ENCODE measurements around the gene IBSP. TPM values are rescaled to one million over a fixed set of nuclear protein-coding genes. Genes with fewer than 3 reads are reported as not detected.

The IBSP gene
- total and polyA plus RNA-seq, 7 donors = not detected

GRCh38 chr4:87835197-87835596 lies 35.8 kb downstream of the IBSP start:
- no peak overlapping the region for H3K4me3 ChIP-seq
- intact Hi-C loops (cut with DNase I) = loop anchor here (5.0 to 10.0 kb wide), 2 partner anchors 158 to 370 kb away; no protein-coding TSS in a partner anchor
- no peaks in the 10 kb centered on the region for H3K36me3 ChIP-seq
- no peak for DNase-seq
- no peak overlapping the region for H3K27ac ChIP-seq
- H3K27me3 ChIP-seq = no peaks in the 10 kb centered on the region
- peaks cover 0 to 5% (median 0%) of the 10 kb centered on the region in 4 donors for H3K4me1 ChIP-seq
- H3K9me3 ChIP-seq = no peaks in the 10 kb centered on the region
- no peak for TF ChIP-seq POLR2AphosphoS5 (IDR thresholded peaks at IDR 0.05)
- 87 to 92% methylated on average over 2 of the region's 2 CpGs for WGBS, 2 donors

- Histone ChIP-seq H3K27me3 (no peaks in the 10 kb centered on the region), H3K36me3 (no peaks in the 10 kb centered on the region), H3K27ac (no peak overlapping the region), H3K4me3 (no peak overlapping the region), H3K4me1 (peaks cover 0 to 5% (median 0%) of the 10 kb centered on the region in 4 donors), H3K9me3 (no peaks in the 10 kb centered on the region)
- intact Hi-C loops (cut with DNase I) = loop anchor here (5.0 to 10.0 kb wide), 2 partner anchors 158 to 371 kb away; no protein-coding TSS in a partner anchor
- 94% methylated on average over 2 of the region's 2 CpGs for WGBS, 2 donors
- TF ChIP-seq POLR2AphosphoS5 (IDR thresholded peaks at IDR 0.05) (no peak), POLR2A (IDR thresholded peaks at IDR 0.05) (no peak), CTCF (IDR thresholded peaks at IDR 0.05) (no peak), EP300 (IDR thresholded peaks at IDR 0.05) (no peak)
- DNase-seq = no peak
These were observed 36.4 kb downstream of the IBSP start for GRCh38 chr4:87835743-87836142.

- no peaks in the 10 kb centered on the region for H3K9me3 ChIP-seq
- H3K27ac ChIP-seq = no peak overlapping the region
- DNase-seq = no peak
- H3K27me3 ChIP-seq = no peaks in the 10 kb centered on the region
- no peaks in the 10 kb centered on the region for H3K36me3 ChIP-seq
- intact Hi-C loops (cut with DNase I) = loop anchor here (5.0 to 10.0 kb wide), 2 partner anchors 161 to 373 kb away; no protein-coding TSS in a partner anchor
- 69 to 79% methylated on average over 6 of the region's 6 CpGs for WGBS, 2 donors
- no peak overlapping the region for H3K4me3 ChIP-seq
- TF ChIP-seq POLR2A (IDR thresholded peaks at IDR 0.05) (no peak), EP300 (IDR thresholded peaks at IDR 0.05) (no peak), POLR2AphosphoS5 (IDR thresholded peaks at IDR 0.05) (no peak), CTCF (IDR thresholded peaks at IDR 0.05) (peak in 1 of 4 experiments; percentile 8)
- peaks cover 0 to 5% (median 0%) of the 10 kb centered on the region in 4 donors for H3K4me1 ChIP-seq
These were observed 38.9 kb downstream of the IBSP start for GRCh38 chr4:87838205-87838604.

GRCh38 chr4:87838890-87839591 lies 39.7 kb downstream of the IBSP start:
- peak; percentile 69 for DNase-seq
- TF ChIP-seq POLR2AphosphoS5 (IDR thresholded peaks at IDR 0.05) (no peak), POLR2A (IDR thresholded peaks at IDR 0.05) (no peak), EP300 (IDR thresholded peaks at IDR 0.05) (no peak), CTCF (IDR thresholded peaks at IDR 0.05) (peak in 3 of 4 experiments; percentile 54 to 76 (median 61))
- Histone ChIP-seq H3K27me3 (no peaks in the 10 kb centered on the region), H3K27ac (peak overlapping the region in 1 of 4 donors; percentile 13), H3K36me3 (no peaks in the 10 kb centered on the region), H3K4me1 (peaks cover 0 to 12% (median 5%) of the 10 kb centered on the region in 4 donors), H3K9me3 (no peaks in the 10 kb centered on the region), H3K4me3 (no peak overlapping the region)
- WGBS, 2 donors = 28 to 33% methylated on average over 7 of the region's 7 CpGs
- intact Hi-C loops (cut with DNase I) = loop anchor here (1.0 to 10.0 kb wide), 3 partner anchors 162 to 374 kb away; no protein-coding TSS in a partner anchor

GRCh38 chr4:87839592-87839946 lies 40.2 kb downstream of the IBSP start:
- Histone ChIP-seq H3K4me3 (no peak overlapping the region), H3K9me3 (no peaks in the 10 kb centered on the region), H3K36me3 (no peaks in the 10 kb centered on the region), H3K27ac (peak overlapping the region in 2 of 4 donors; percentile 6 to 13), H3K27me3 (no peaks in the 10 kb centered on the region), H3K4me1 (peaks cover 0 to 15% (median 8%) of the 10 kb centered on the region in 4 donors)
- TF ChIP-seq POLR2AphosphoS5 (IDR thresholded peaks at IDR 0.05) (no peak), EP300 (IDR thresholded peaks at IDR 0.05) (no peak), POLR2A (IDR thresholded peaks at IDR 0.05) (no peak)
- intact Hi-C loops (cut with DNase I) = loop anchor here (1.0 to 10.0 kb wide), 3 partner anchors 162 to 375 kb away; no protein-coding TSS in a partner anchor
- DNase-seq = no peak
- 1 to 2% methylated on average over 1 of the region's 1 CpG for WGBS, 2 donors

All from sigmoid colon (tissue), 7 donors.